Bronchial epithelial cell (primary cell): ENCODE data around the gene CPD. TPM values are rescaled to one million over a fixed set of nuclear protein-coding genes. Genes with fewer than 3 reads are reported as not detected.
A peak's percentile ranks its signal among the peaks of the same experiment; 100 is the strongest.
"Not testable (repeated sequence)": the region's sequence is repeated elsewhere in the genome, so short reads cannot be mapped to it uniquely, and the experiment has no call there.

Experiments
- DNase-seq: peaks from one replicate; pipeline ENCODE4 v3.0.0-alpha.2; 2010; ENCODE audit warnings: low read depth
- FAIRE-seq: peaks from 2 replicates; lab custom pipeline; 2011; peaks lifted over from hg19 to GRCh38; lab: Jason Lieb, UNC
- H3K27me3 ChIP-seq: 2 replicates; pipeline ENCODE4 v1.5.1; 2011; ENCODE audit warnings: low read length; ENCODE audit not compliant: control insufficient read depth, insufficient read depth
- H3K36me3 ChIP-seq: 2 replicates; pipeline ENCODE4 v1.5.1; 2011; ENCODE audit warnings: low read length; ENCODE audit not compliant: control insufficient read depth, insufficient read depth
- H3K4me3 ChIP-seq: 2 replicates; pipeline ENCODE4 v1.5.1; 2011; ENCODE audit warnings: mild to moderate bottlenecking, low read depth, low read length, control low read depth
- total RNA-seq: library from RNA; depleted of rRNA; stranded (reverse); fragments of >200 nt; gene quantifications from 2 replicates; pipeline ENCODE4 v1.2.1, GENCODE V29; 2014
- TF ChIP-seq, protein P1 (sequence below): IDR thresholded peaks from 2 replicates; pipeline ENCODE4 v1.5.1; 2011; ENCODE audit warnings: mild to moderate bottlenecking, moderate library complexity, low read length, control low read depth, inconsistent platforms; ENCODE audit not compliant: insufficient read depth, severe bottlenecking

CPD gene
- total RNA-seq, 1 donor from 2014 or later, result 164 TPM

DNA sequence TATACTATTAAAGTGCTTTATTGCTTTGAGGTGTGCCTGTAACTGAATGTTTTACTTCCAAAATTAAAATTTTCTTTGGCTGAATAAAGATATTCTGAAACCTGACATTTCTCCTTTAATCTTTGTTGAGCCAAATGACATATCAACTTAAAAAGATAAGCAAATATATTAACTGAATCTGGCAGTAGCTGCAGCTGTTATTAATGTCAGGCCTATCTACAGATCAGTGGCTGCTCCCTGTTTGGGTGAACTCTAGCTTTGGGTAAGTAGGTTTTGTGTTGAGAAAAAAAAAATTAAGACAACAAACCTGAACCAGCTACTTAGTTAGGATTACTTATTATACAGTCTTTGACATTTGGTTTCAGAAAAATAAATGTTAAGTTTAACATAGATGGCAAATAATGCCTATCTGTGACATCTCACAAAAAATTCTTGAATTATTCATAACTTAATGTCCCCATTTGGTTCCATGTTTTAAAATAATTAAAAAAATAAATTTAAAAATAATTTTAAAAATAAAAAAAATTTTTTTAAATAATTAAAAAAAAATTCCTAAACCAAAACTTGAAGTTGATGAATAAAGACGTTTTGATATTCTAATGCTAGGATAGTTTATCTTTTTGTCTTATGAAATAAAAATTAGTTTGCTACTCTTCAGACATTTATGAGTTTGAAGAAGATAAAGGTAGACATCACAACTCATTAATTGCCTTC is 19.8 kb downstream of the CPD start:
- TF ChIP-seq, protein P1, sequence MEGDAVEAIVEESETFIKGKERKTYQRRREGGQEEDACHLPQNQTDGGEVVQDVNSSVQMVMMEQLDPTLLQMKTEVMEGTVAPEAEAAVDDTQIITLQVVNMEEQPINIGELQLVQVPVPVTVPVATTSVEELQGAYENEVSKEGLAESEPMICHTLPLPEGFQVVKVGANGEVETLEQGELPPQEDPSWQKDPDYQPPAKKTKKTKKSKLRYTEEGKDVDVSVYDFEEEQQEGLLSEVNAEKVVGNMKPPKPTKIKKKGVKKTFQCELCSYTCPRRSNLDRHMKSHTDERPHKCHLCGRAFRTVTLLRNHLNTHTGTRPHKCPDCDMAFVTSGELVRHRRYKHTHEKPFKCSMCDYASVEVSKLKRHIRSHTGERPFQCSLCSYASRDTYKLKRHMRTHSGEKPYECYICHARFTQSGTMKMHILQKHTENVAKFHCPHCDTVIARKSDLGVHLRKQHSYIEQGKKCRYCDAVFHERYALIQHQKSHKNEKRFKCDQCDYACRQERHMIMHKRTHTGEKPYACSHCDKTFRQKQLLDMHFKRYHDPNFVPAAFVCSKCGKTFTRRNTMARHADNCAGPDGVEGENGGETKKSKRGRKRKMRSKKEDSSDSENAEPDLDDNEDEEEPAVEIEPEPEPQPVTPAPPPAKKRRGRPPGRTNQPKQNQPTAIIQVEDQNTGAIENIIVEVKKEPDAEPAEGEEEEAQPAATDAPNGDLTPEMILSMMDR, result no peak
- no peak overlapping the region for H3K4me3 ChIP-seq
- H3K36me3 ChIP-seq, result no peaks in the 10 kb centered on the region
- no peak for DNase-seq
- no peak for FAIRE-seq
- H3K27me3 ChIP-seq, result no peaks in the 10 kb centered on the region

GRCh38 chr17:30401097-30401496 is 22.4 kb downstream of the CPD start:
- DNase-seq (no peak), FAIRE-seq (no peak)
- TF ChIP-seq, protein P1, result no peak
- H3K4me3 ChIP-seq, result no peak overlapping the region
- no peaks in the 10 kb centered on the region for H3K27me3 ChIP-seq
- no peaks in the 10 kb centered on the region for H3K36me3 ChIP-seq

GRCh38 chr17:30405161-30405560 is 26.4 kb downstream of the CPD start:
- H3K36me3 ChIP-seq, result no peaks in the 10 kb centered on the region
- H3K27me3 ChIP-seq, result no peaks in the 10 kb centered on the region
- TF ChIP-seq, protein P1, result no peak
- no peak overlapping the region for H3K4me3 ChIP-seq
- DNase-seq (no peak), FAIRE-seq (no peak)

DNA sequence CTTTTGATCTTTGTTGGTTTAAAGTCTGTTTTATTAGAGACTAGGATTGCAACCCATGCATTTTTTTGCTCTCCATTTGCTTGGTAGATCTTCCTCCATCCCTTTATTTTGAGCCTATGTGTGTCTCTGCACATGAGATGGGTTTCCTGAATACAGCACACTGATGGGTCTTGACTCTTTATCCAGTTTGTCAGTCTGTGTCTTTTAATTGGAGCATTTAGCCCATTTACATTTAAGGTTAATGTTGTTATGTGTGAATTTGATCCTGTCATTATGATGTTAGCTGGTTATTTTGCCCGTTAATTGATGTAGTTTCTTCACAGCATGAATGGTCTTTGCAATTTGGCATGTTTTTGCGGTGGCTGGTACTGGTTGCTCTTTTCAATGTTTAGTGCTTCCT is 31.9 kb downstream of the CPD start:
- not testable (repeated sequence) for DNase-seq, H3K27me3 ChIP-seq, H3K36me3 ChIP-seq, H3K4me3 ChIP-seq, FAIRE-seq

- not testable (repeated sequence) for H3K4me3 ChIP-seq, H3K36me3 ChIP-seq, H3K27me3 ChIP-seq, DNase-seq, FAIRE-seq
These were observed 33.3 kb downstream of the CPD start for GRCh38 chr17:30412008-30412496.

DNA sequence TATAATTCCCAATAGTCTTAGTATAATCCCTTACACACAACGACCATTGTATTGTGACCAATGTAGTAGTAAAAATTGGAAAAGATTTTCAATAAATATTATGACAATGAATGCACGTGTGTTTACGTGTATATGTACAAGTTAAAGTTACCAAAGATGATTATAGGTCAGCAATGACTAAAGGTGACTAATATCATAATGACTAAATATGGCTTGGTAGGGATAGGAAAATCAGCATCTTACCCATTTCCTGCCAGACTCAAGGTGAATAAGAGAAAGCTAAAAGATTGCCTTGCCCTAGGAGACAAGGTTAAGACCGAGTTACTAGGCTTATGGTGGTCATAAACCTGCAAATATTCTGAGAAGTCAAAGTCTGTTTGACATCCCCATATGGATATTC is 34.4 kb downstream of the CPD start:
- no peaks in the 10 kb centered on the region for H3K36me3 ChIP-seq
- DNase-seq, result peak; percentile 95
- H3K27me3 ChIP-seq, result no peaks in the 10 kb centered on the region
- FAIRE-seq, result no peak
- TF ChIP-seq, protein P1, result no peak
- no peak overlapping the region for H3K4me3 ChIP-seq

DNA sequence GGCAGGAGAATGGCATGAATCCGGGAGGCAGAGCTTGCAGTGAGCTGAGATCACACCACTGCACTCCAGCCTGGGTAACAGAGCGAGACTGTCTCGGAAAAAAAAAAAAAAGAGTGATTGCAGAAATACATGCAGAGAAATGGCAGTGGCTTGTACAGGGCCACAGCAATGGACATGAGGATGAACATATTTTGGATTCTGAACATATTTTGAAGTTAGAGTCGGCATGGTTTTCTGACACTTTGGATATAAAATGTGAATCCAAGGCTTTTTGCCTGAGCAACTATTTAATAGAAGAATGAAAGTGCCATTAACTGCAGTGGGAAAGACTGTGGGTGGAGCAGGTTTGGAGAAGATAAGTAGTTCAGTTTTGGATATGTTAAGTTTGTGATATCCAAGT is 35.8 kb downstream of the CPD start:
- no peak for FAIRE-seq
- H3K36me3 ChIP-seq, result no peaks in the 10 kb centered on the region

More for the DNA sequence above, 35.8 kb downstream of the CPD start:
- Histone ChIP-seq H3K4me3 (no peak overlapping the region), H3K27me3 (no peaks in the 10 kb centered on the region)
- no peak for DNase-seq
- TF ChIP-seq, protein P1, result no peak
